GM21515 (cell line): ENCODE data around the gene CD34.
"Not testable (repeated sequence)": the region's sequence is repeated elsewhere in the genome, so short reads cannot be mapped to it uniquely, and the experiment has no call there.

Experiments
- ATAC-seq: cut with Tn5 transposase; IDR thresholded peaks from one replicate; pipeline ENCODE4 v1.9.1; 2021; ENCODE audit not compliant: unreplicated experiment

The CD34 gene, protein sequence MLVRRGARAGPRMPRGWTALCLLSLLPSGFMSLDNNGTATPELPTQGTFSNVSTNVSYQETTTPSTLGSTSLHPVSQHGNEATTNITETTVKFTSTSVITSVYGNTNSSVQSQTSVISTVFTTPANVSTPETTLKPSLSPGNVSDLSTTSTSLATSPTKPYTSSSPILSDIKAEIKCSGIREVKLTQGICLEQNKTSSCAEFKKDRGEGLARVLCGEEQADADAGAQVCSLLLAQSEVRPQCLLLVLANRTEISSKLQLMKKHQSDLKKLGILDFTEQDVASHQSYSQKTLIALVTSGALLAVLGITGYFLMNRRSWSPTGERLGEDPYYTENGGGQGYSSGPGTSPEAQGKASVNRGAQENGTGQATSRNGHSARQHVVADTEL

GRCh38 chr1:207910591-207911354 is at the start of gene CD34:
Gene CD34 (minus strand): TSS chr1:207911125. CDS start chr1:207911080, 45 bp downstream.
- no peak for ATAC-seq

- ATAC-seq = no peak
Measured at GRCh38 chr1:207960346-207960745, 49.4 kb upstream of the CD34 start.

- no peak for ATAC-seq
Measured at GRCh38 chr1:207959910-207960309, 49.0 kb upstream of the CD34 start.

DNA sequence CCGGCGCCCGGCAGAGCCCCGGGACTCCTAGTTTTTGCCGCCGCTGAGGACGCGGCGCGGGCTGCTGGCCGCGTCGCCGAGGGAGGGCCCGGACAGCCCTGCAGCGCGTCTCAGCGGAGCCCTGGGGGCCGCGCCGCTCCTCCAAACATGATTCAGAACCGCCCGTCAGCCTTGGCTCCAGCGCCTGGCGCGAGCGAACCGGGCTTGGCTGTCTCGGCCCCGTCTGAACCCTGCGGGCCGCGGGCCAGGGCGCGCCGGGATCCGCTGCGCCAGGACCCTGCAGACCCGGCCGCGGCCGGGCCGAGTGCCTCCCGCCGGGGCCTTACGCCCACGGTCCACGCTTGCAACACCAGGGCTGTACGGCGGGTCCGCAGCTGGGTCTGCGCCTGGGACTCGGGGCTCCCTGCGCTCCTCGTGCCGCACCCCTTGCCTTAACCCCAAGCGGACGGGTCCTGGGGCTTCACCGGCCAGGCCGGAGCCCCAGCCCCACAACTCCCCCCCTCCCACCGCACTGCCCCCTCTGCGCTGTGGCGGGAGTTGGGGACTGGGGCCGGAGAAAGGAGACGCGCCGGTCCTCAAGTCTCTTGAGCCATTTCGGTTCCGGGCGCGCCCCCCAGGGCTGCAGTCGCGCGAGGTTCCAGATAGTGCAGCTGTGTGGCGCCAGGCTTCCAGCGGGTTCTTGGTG is 48.4 kb upstream of the CD34 start:
- ATAC-seq = no peak

DNA sequence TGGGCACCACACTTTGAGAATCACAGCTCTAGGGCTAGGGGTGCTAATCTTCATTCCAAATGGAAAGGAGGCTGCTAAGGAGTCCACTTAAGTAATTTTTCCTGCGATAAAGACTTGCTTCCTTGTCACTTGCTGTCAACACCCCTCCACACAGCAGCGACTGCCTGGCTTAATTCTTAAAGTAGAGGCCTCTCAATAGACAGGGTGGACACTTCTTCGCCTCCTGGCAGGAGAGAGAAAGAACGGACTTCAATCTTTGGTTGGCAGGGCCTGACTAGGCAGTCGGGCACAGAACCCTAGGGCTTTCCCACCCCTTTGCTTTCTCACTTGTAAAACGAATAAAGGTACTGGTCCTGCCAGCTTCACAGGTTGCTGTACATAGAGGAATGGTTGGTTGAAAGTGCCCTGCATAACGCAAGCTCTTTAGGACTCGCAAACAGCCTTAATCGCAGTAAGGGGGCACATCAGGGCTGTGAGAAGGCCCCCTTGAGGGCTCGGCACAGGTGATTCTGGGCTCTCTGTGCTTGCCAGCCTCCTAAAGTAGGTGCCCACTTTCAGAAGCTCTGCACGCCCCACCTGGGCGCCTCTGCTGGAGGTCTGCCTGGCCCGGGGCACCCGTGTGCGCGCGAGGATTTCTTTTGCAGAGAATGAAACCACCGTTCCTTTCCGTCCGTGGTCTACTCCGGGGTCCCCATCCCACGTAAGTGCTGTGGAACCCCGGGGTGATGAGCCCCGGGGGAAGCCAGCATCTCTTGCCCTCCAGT is 47.6 kb upstream of the CD34 start:
- no peak for ATAC-seq

DNA sequence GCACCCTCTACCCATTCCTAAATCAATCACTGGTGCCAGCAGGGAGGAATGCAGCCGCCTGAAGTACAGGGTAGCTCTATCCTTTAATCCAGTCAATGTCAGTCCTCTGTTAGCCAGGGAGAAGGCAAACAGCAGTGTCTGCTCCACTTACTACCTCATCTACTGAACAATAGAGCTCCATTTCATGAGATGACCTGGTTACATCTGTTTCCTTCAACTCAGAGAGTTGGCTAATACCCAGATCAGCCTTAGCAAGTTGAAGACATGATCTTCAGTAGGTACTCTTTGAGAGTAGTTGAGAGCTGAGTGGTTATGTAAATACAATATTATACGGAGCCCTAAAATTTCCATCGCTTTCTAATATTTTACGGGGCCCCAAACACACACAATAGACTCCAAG is 46.1 kb upstream of the CD34 start:
- ATAC-seq = no peak

DNA sequence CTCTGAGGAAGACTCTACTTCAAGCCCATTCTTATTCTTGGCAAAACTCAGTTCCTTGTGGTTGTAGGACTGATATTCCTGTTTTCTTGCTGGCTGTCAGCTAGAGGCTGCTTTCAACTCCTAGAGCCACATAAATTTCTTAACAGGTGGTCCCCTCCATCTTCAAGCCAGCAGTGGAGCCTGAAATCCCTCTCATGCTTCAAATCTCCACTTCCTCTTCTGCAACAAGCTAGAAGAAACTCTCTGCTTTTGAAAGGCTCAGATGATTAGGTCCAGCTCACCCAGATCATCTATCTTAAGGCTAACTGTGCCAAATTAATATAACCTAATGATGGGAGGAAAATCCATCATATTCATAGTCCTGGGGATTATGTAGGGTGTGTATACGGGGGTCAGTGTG is 43.2 kb upstream of the CD34 start:
- no peak for ATAC-seq

GRCh38 chr1:207952617-207953542 is 42.0 kb upstream of the CD34 start:
- no peak for ATAC-seq

DNA sequence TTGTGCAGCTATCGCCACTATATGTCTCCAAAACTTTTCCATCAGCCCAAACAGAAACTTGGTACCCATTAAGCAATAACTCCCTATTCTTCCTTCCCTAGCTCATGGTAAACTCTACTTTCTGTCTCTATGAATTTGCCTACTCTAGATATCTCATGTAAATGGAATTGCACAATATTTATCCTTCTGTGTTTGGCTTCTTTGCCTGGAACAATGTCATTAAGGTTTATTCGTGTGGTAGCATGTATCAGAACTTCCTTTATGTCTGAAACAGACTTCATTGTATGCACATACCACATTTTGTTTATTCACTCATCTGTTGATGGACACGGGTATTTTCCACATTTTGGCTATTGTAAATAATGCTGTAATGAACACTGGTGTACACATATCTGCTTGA is 40.7 kb upstream of the CD34 start:
- ATAC-seq = no peak

- ATAC-seq = no peak
Measured at GRCh38 chr1:207950750-207951149, 39.8 kb upstream of the CD34 start.

DNA sequence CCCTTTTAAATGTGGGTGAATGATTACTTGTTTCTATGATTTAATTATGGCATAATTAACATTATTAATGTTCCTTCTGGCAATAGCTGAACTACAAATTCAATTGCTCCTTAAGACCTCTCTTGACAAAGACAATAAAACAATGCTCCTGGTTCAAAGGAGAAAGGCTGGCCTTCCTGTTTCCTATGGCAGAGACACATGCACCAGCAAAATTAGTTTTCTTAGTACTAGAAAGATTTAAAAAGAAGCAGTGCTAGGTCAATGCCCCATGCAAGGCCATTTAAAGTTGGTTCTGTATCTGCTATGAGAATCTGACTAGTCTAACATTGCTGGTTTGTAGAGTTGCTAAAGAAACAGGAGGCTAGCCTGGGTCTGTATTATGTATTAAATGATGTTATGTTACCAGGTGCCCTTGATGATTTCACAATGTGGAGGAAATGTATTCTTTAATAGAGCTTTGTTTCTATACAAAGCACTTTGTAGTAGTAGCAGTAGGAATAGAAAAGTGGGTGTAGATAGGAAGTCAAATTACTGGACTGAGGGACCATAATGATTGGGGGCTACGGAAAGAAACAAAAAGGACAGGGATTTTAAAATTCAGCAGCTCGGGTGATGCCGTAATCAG is 38.8 kb upstream of the CD34 start:
- ATAC-seq = no peak

- no peak for ATAC-seq
Measured at GRCh38 chr1:207948536-207949250, 37.8 kb upstream of the CD34 start.

GRCh38 chr1:207946756-207947155 is 35.8 kb upstream of the CD34 start:
- ATAC-seq = no peak

- ATAC-seq = no peak
Measured at GRCh38 chr1:207944571-207944970, 33.6 kb upstream of the CD34 start.

DNA sequence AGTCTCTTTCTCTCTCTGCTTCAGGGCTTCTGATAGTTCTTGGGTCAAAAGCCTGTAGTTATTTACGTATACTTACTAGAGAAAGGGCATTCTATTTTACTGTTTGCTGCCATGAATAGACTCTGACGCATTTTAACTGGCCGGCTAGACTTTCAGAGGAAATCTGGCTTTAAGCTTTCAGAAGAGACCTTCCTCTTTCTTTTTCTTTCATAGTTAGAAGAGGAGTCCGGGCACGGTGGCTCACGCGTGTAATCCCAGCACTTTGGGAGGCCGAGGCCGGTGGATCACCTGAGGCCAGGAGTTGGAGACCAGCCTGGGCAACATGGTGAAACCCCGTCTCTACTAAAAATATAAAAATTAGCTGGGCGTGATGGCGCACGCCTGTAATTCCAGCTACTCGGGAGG is 31.4 kb upstream of the CD34 start:
- ATAC-seq = not testable (repeated sequence)

- no peak for ATAC-seq
Measured at GRCh38 chr1:207941665-207942064, 30.7 kb upstream of the CD34 start.

DNA sequence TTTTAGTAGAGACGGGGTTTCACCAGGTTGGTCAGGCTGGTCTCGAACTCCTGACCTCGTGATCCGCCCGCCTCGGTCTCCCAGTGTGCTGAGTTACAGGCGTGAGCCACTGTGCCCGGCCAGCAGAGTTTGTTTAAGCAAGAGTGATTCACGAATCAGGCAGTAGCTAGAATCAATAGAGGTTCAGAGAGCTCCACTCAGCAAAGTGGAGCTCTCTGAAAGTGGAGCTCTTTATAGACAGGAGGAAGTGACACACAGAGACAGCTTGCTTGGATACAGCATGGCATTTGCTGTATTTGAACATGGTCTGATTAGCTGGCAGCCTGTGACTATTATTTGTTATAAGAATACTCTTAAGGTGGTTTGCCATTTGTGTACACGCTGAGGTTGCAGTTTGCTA is 27.1 kb upstream of the CD34 start:
- no peak for ATAC-seq

DNA sequence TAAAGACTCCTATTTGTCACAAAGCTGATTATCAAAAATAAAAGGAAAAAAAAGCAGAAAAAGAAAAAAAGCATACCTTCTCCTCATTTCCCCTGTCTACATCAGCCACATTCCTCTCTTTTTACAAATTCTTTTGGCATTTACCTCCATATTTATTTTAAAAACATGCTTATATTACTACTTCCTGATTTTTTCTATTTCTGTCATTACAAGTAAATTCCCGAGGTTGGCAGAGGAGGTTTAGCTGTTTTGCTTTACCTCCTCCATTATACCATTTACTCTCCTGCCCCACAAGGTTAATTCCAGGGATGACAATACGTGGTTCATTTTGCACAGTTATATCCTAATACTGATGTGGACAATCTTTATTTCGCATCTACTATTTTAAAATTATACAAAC is 26.3 kb upstream of the CD34 start:
- ATAC-seq = no peak

GRCh38 chr1:207935166-207935583 is 24.2 kb upstream of the CD34 start:
- ATAC-seq = peak; percentile 95
